Stimulated activated naive CD8-positive, alpha-beta T cell treated with anti-CD3 and anti-CD28 coated beads, Interleukin-15, Interleukin-2, amounts not matched to agents 100 ng/mL and 50 ng/mL, for 24 hours (primary cell): ENCODE data around the gene MAP2K6.

Source experiments
- H3K27ac Mint-ChIP-seq: one replicate; pipeline ENCODE4 v1.8.0; 2021; ENCODE audit warnings: mild to moderate bottlenecking, mixed read lengths
- H3K27me3 Mint-ChIP-seq: one replicate; pipeline ENCODE4 v1.8.0; 2021; ENCODE audit warnings: mixed read lengths
- H3K36me3 Mint-ChIP-seq: one replicate; pipeline ENCODE4 v1.8.0; 2021; ENCODE audit warnings: low read depth, mixed read lengths
- H3K4me1 Mint-ChIP-seq: one replicate; pipeline ENCODE4 v1.8.0; 2021; ENCODE audit warnings: low read depth, mixed read lengths
- H3K4me3 Mint-ChIP-seq: one replicate; pipeline ENCODE4 v1.8.0; 2021; ENCODE audit warnings: mild to moderate bottlenecking, mixed read lengths
- H3K9me3 Mint-ChIP-seq: one replicate; pipeline ENCODE4 v1.8.0; 2021; ENCODE audit warnings: mixed read lengths

The MAP2K6 gene

GRCh38 chr17:69511250-69511649 lies 96.8 kb downstream of the MAP2K6 start:
- Mint-ChIP-seq H3K4me1 (no peaks in the 10 kb centered on the region), H3K27ac (no peak overlapping the region), H3K4me3 (no peak overlapping the region), H3K36me3 (peaks cover 12% of the 10 kb centered on the region), H3K27me3 (no peaks in the 10 kb centered on the region), H3K9me3 (no peaks in the 10 kb centered on the region)

GRCh38 chr17:69512946-69513345 lies 98.4 kb downstream of the MAP2K6 start:
- Mint-ChIP-seq H3K36me3 (peaks cover 17% of the 10 kb centered on the region), H3K27me3 (no peaks in the 10 kb centered on the region), H3K4me1 (peaks cover 7% of the 10 kb centered on the region), H3K9me3 (no peaks in the 10 kb centered on the region), H3K27ac (no peak overlapping the region), H3K4me3 (no peak overlapping the region)

- Mint-ChIP-seq H3K4me1 (peaks cover 7% of the 10 kb centered on the region), H3K27ac (no peak overlapping the region), H3K27me3 (no peaks in the 10 kb centered on the region), H3K36me3 (peaks cover 26% of the 10 kb centered on the region), H3K4me3 (no peak overlapping the region), H3K9me3 (no peaks in the 10 kb centered on the region)
These were observed 101.7 kb downstream of the MAP2K6 start for GRCh38 chr17:69516225-69516624.

DNA sequence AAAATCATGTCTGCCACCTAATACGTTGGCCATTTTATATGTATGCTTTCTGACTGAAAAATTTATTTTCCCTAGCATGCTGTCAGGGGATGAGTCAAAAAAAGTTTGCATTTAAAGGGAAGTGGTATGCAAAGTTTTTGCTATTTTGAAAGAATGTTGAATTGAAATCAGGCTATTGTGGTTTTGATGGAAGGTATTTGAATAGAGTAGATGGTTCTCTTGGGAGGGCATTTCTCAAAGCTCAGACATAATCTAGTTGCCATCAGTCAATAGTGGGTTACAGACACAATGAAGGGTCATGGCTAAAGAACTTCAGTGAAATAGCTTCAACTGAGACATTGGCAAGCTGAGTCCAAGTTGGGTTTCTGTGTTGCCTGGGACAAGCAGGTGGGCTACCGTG lies 102.4 kb downstream of the MAP2K6 start:
- Mint-ChIP-seq H3K27ac (no peak overlapping the region), H3K4me3 (no peak overlapping the region), H3K9me3 (no peaks in the 10 kb centered on the region), H3K27me3 (no peaks in the 10 kb centered on the region), H3K36me3 (peaks cover 30% of the 10 kb centered on the region), H3K4me1 (peaks cover 7% of the 10 kb centered on the region)

DNA sequence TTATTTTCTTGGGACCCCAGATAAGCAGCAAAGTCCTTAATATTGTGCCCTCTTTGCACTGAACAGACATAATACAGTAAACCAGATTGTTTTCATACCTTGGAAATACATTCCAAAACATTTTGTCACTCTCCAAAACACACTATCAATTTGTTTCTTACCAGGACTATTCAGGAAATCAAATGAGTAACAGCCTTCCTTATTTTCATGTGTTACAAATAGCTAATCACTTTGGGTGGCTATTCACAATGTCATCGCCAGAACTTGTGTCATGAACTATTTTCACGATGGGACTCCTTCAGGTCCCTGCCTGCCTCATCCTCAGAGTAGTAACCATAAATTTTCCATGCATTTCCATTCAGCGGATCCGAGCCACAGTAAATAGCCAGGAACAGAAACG lies 104.5 kb downstream of the MAP2K6 start:
- no peaks in the 10 kb centered on the region for H3K9me3 Mint-ChIP-seq
- no peak overlapping the region for H3K27ac Mint-ChIP-seq
- peaks cover 7% of the 10 kb centered on the region for H3K4me1 Mint-ChIP-seq
- H3K27me3 Mint-ChIP-seq: no peaks in the 10 kb centered on the region
- no peak overlapping the region for H3K4me3 Mint-ChIP-seq
- H3K36me3 Mint-ChIP-seq: peaks cover 30% of the 10 kb centered on the region

- no peaks in the 10 kb centered on the region for H3K27me3 Mint-ChIP-seq
- no peaks in the 10 kb centered on the region for H3K9me3 Mint-ChIP-seq
- no peak overlapping the region for H3K4me3 Mint-ChIP-seq
- H3K36me3 Mint-ChIP-seq: peaks cover 24% of the 10 kb centered on the region
- H3K4me1 Mint-ChIP-seq: no peaks in the 10 kb centered on the region
- no peak overlapping the region for H3K27ac Mint-ChIP-seq
These were observed 108.9 kb downstream of the MAP2K6 start for GRCh38 chr17:69523244-69523861.

DNA sequence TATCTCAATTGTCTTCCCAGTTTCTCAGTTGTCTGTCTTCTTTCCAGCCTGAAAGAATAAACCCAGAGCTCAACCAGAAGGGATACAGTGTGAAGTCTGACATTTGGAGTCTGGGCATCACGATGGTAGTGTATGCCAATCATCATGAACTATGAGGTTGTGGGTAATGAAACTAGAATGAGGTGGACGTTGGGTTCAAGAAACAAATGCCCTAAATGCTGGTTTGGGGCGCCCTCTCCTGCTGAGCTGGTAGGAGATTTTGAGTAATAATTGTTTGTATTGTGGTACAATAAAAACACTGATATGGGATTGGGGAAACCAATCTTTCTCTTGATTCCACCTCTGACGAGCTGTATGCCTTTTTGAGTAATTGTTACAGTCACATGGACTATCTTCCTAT lies 110.4 kb downstream of the MAP2K6 start:
- Mint-ChIP-seq H3K27me3 (no peaks in the 10 kb centered on the region), H3K9me3 (no peaks in the 10 kb centered on the region), H3K4me1 (no peaks in the 10 kb centered on the region), H3K36me3 (peaks cover 16% of the 10 kb centered on the region), H3K4me3 (no peak overlapping the region), H3K27ac (no peak overlapping the region)

DNA sequence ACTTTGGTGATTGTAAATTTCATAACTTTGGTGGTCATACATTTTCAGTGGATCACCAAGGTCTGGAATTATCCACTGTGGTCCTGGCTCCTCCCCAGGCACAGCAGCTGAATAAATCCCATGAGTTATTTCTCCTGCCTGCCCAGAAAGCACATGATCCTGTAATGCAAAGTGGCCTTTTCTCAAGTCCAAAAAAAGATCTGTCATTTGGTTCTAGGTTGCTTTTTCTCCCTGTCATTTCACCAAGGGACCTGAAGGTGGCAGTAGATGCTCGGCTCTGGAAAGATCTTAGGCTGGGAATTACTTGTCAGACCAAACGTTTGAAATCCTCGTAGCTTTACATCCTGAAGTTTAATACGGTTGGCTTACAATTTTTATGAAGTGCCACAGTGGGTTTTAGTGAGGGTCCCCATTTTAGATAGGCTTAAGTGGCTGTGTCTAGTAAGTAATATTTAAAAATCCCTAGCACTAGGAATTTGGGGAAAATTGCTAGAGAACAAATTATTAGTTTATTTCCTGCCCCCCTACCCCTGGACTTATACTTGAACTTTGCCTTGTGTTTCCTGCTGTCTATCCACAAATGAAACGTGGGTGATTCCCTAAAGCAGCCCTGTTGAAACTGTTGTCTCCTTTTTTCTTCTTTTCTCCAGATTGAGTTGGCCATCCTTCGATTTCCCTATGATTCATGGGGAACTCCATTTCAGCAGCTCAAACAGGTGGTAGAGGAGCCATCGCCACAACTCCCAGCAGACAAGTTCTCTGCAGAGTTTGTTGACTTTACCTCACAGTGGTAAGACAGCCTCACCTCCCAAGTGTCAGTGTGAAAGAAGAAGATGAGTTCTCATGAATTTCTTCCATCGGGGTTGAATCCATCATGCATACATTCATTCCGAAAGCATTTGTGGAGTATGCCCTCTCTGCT lies 111.7 kb downstream of the MAP2K6 start:
- no peak overlapping the region for H3K4me3 Mint-ChIP-seq
- H3K4me1 Mint-ChIP-seq: no peaks in the 10 kb centered on the region
- peaks cover 17% of the 10 kb centered on the region for H3K36me3 Mint-ChIP-seq
- H3K27me3 Mint-ChIP-seq: no peaks in the 10 kb centered on the region
- H3K9me3 Mint-ChIP-seq: no peaks in the 10 kb centered on the region
- no peak overlapping the region for H3K27ac Mint-ChIP-seq

DNA sequence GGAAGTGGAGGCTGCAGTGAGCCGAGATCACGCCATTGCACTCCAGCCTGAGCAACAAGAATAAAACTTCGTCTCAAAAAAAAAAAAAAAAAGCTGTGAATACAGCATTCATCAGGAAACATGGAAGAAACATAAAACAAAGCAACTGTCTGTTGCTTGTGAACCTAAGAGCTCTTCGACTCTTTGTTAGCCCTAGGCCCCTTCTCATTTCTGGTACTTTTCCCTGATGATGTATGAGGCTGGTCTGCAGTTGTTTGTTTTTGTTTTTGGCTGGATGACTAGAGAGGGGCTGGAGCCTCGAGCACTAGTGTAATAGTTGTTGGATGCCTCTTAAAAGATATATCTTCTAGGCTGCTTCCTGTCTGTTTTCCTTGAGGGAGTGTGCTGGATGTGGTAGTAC lies 113.5 kb downstream of the MAP2K6 start:
- Mint-ChIP-seq H3K27ac (no peak overlapping the region), H3K27me3 (no peaks in the 10 kb centered on the region), H3K9me3 (no peaks in the 10 kb centered on the region), H3K4me1 (no peaks in the 10 kb centered on the region), H3K36me3 (peaks cover 21% of the 10 kb centered on the region), H3K4me3 (no peak overlapping the region)

DNA sequence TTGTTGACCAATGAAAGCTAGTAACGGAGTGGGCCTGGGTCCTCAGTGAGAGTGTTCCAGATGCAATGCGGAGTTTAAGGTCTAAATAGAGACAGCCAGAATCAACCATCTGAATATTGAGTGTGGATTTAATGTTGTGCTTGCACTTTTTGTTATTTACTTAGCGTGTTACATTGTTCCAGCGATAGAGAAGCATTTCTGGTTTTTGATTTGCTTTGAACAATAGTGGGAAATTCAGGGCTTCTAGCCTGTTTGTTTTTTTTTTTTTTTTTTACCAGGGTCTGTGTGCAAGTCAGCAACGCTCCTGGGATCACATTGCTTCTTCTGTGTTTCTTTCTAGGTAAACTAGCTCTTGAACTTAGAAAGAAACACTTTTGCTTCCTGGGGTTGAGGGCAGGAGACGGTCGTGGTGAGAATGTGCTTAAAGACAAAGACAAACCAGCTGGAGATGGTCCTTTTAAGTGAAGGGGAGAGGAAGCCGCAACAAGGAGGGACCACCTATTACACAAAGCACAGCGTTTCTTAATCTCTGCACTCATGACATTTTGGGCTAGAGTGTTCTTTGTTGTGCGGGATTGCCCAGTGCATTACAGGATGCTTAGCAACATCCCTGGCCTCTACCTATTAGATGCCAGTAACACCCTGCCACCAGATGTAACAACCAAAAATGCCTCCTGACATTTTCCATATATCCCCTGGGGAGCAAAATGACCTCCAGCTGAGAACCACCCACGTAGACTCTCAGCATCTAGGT lies 119.2 kb downstream of the MAP2K6 start:
- peaks cover 4% of the 10 kb centered on the region for H3K4me1 Mint-ChIP-seq
- H3K9me3 Mint-ChIP-seq: no peaks in the 10 kb centered on the region
- peaks cover 28% of the 10 kb centered on the region for H3K36me3 Mint-ChIP-seq
- H3K27me3 Mint-ChIP-seq: no peaks in the 10 kb centered on the region
- H3K4me3 Mint-ChIP-seq: no peak overlapping the region
- H3K27ac Mint-ChIP-seq: peak overlapping the region; percentile 2

DNA sequence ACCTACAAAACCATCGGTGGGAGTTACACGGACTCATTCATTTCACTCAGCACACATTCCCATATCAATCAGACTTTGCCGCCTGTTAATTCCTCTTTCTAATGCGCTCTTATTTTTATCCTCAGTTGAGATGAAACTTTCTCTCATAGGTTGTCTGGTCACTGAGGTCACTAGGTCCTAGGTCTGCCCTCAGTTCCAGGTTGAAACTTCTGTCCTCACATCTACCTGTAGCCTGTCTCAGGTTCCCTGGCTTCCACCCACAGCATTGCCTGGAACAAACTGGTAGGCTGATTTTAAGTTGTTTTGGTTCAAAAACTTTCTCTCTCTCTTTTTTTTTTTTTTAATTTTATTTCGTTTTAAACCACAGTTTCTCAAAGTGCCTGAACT lies 119.7 kb downstream of the MAP2K6 start:
- Mint-ChIP-seq H3K36me3 (peaks cover 32% of the 10 kb centered on the region), H3K4me3 (no peak overlapping the region)

GRCh38 chr17:69535016-69535570 lies 120.6 kb downstream of the MAP2K6 start:
- Mint-ChIP-seq H3K27ac (no peak overlapping the region), H3K27me3 (no peaks in the 10 kb centered on the region), H3K36me3 (peaks cover 38% of the 10 kb centered on the region), H3K9me3 (no peaks in the 10 kb centered on the region), H3K4me3 (no peak overlapping the region), H3K4me1 (peaks cover 19% of the 10 kb centered on the region)

More for the DNA sequence above, 119.7 kb downstream of the MAP2K6 start:
- no peaks in the 10 kb centered on the region for H3K27me3 Mint-ChIP-seq
- H3K27ac Mint-ChIP-seq: peak overlapping the region; percentile 2
- no peaks in the 10 kb centered on the region for H3K9me3 Mint-ChIP-seq
- H3K4me1 Mint-ChIP-seq: peaks cover 10% of the 10 kb centered on the region

GRCh38 chr17:69538795-69539194 lies 124.3 kb downstream of the MAP2K6 start:
- Mint-ChIP-seq H3K36me3 (peaks cover 43% of the 10 kb centered on the region), H3K9me3 (no peaks in the 10 kb centered on the region), H3K27ac (peak overlapping the region; percentile 71)

DNA sequence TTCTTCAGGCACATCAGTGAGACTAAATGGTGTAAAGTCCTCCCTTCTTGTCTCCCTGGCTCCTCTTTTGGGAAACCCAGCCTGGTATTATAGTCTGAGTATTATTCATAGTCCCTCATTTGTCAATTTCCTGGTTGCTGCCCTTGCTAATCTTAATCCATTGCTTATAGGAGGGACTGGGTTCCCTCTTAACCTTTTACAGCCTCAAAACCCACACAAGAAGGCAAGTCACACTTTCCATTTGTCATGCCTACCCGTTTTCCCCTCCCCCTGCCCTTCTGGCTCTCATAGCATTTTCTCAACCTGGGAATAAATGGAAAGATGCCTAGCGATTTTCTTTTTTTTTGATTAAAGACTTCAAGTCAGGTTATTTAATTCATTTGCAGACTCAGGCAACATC lies 124.8 kb downstream of the MAP2K6 start:
- peak overlapping the region; percentile 71 for H3K27ac Mint-ChIP-seq
- H3K4me1 Mint-ChIP-seq: peaks cover 19% of the 10 kb centered on the region
- no peaks in the 10 kb centered on the region for H3K27me3 Mint-ChIP-seq
- H3K9me3 Mint-ChIP-seq: no peaks in the 10 kb centered on the region
- no peak overlapping the region for H3K4me3 Mint-ChIP-seq
- H3K36me3 Mint-ChIP-seq: peaks cover 42% of the 10 kb centered on the region

More at GRCh38 chr17:69538795-69539194, 124.3 kb downstream of the MAP2K6 start:
- H3K4me3 Mint-ChIP-seq: no peak overlapping the region
- H3K27me3 Mint-ChIP-seq: no peaks in the 10 kb centered on the region
- H3K4me1 Mint-ChIP-seq: peaks cover 19% of the 10 kb centered on the region
